Islet precursor cell (in vitro differentiated cells): ENCODE results near the gene LRRC61.
"Not testable (repeated sequence)": the region's sequence is repeated elsewhere in the genome, so short reads cannot be mapped to it uniquely, and the experiment has no call there.

Experiments
- DNase-seq: peaks from one replicate; pipeline ENCODE4 v3.0.0-alpha.2; 2018

Gene LRRC61

GRCh38 chr7:150308575-150308974, 14.6 kb upstream of the LRRC61 start:
- DNase-seq, result no peak

DNA sequence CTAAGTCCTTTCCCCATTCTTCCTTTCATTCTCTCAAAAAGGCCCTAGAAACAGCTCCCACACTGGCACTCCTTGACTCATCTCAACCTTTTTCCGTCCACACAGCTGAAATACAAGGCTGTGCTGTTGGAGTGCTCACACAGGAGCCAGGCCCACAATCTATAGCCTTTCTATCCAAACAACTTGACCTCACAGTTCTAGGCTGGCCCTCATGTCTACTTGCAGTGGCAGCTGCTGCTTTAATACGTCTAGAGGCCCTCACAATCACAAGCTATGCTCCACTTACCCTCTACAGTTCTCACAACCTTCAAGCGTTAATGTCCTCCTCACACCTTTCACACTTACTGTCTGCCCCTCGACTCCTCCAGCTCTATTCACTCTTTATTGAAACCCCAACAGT, 12.0 kb upstream of the LRRC61 start:
- DNase-seq, result no peak

DNA sequence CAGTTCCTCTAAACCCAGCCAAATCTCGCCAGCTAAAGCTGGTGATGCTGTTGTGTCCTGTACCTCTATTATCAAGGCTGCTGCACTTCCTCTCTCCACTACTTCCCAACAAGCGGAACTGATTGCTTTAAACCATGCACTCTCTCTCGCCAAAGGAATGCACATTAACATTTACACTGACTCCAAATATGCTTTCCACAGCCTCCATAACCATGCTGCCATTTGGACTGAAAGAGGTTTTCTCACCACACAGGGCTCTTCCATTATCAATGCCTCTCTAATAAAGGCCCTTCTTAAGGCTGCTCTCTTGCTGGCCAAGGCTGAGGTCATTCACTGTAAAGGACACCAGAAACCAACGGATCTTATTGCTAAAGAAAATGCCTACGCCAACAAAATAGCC, 11.4 kb upstream of the LRRC61 start:
- DNase-seq, result no peak

GRCh38 chr7:150312649-150313366, 10.3 kb upstream of the LRRC61 start:
- not testable (repeated sequence) for DNase-seq

DNA sequence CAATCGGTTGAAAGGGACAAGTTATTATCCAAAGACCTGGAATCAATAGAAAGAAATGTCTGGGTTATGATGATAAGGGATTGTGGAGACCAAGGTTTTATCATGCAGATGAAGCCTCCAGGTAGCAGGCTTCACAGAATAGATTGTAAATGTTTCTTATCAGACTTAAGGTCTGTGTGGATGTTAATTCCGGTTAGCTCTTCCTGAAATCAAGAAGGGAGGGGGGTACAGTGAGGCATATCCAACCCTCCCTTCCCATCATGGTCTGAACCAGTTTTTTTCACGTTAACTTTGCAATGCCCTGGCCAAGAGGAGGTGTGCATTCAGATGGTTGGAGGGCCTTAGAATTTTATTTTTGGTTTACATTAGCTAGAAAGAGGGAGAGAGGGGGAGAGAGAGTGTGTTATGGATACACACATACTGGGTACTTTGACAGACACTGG, 9.8 kb upstream of the LRRC61 start:
- no peak for DNase-seq

GRCh38 chr7:150313870-150314269, 9.3 kb upstream of the LRRC61 start:
- DNase-seq, result no peak

- no peak for DNase-seq
Observed at GRCh38 chr7:150314639-150315239, 8.4 kb upstream of the LRRC61 start.

- not testable (repeated sequence) for DNase-seq
Observed at GRCh38 chr7:150316987-150317386, 6.2 kb upstream of the LRRC61 start.

DNA sequence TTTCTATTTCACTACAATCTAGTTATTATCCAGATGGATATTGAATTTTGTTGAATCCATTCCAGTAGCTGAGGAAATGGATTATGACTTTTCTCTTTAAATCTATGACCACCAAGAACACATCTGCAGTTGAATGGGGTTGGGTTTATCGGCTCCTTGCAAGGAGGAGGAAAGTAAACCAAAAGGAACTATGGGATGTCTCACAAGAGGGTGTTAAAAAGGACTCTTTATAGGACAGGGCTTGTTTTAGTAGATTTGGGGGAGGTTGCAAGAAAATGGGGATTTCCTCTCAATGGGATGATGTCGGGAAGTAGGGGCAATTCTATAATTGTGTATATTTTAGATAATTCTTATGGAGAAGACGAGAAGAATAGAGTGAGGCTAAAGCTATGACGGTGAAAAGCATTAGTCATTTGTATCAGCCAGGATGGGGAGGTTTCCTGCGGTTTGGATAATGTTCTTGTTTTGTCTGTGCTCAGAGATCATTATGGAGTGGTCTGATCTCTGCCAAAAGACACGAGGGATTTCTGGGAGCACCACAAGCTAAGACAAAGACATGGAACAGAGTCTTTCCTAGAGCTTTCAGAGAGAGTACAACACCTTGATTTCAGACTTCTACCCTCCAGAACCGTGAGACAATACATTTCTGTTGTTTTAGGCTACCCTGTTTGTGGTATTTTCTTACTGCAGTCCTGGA, 5.3 kb upstream of the LRRC61 start:
- DNase-seq, result no peak

DNA sequence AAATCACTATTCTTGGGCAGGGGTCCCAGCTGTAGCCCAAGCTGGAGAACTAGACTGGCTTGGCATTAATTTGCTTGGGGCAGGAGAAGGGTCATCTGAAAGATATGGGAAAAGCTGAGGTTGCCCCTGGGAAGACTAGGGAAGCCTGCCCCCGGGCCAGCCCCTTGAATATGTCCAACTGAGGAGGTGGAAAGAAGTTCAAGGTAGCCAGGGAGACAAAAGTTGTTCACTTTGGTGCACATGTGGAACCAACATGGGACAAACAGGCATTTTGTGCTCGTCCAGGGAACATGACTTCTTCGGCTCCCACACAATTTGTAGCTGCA, 1.4 kb upstream of the LRRC61 start:
- no peak for DNase-seq

DNA sequence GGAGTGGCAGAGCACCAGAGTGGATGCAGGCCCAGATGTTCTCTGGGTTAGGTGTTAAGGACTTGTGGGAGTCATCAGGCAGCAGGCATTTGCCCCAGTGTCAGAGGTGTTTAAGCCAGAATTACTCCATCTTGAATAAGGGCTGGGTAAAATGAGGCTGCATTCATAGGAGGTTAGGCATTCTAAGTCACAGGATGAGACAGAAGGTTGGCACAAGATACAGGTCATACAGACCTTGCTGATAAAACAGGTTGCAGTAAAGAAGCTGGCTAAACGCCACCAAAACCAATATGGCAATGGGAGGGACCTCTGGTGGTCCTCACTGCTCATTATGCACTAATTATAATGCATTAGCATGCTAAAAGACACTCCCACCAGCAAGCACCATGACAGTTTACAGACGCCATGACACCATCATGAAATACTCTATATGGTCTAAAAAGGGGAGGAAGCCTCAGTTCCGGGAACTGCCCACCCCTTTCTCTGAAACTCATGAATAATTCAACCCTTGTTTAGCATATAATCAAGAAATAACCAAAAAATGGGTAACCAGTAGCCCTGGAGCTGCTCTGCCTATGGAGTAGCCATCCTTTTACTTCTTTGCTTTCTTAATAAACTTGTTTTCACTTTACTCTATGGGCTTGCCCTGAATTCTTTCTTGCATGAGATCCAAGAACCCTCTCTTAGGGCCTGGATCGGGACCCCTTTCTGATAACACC, 882 bp upstream of the LRRC61 start:
- DNase-seq, result no peak

- DNase-seq, result no peak
Observed at GRCh38 chr7:150323682-150324372, 672 bp downstream of the LRRC61 start.

DNA sequence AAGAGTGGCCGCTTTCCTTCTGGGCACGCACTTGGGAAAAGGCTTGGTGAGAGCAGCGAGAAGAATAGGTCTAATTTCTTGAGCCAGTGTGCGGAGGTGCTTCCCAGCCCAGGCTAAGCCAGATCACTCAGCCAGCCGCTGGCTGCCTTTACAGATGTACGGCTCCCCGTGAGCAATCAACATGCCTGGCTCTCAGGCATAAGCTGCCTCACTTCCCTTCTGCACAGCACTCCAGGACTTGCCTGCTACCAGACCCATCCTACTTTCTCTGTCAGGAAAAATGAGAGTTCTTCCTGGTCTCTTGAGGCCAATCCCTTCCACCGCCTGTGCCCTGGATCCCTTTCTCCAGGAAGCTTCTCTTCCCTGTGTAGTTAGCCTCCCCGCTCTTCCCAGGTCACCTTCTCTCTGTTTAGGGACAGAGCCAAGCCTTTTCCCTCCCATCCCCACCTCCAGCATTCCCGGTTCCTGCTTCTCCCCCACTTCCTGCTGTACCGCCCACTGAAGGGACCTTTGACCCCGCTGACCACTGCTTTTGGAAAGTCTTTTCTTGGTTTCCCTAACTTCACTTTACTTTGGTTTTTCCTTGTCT, 1.3 kb downstream of the LRRC61 start:
- peak; percentile 71 for DNase-seq

GRCh38 chr7:150325110-150325611, 2.0 kb downstream of the LRRC61 start:
- peak; percentile 69 for DNase-seq

DNA sequence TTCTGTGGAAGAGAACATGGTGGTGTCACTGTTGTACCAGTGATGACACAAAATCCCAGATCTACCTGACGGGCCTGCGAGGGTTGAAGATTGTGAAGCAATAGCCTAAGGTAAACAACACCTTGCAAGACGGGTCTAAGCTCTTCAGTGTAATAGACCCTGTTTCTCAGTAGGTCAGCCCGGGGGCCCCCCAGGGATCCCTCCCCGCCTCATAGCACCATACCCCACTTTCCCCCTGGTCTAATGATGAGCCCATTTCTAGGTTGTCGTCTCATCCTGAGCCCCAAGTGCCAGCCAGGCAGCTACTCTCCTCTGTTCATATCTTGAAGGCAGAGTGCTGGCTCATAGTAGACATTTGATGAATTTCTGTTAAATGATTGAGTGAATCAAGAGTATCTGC, 2.7 kb downstream of the LRRC61 start:
- DNase-seq, result peak; percentile 12

DNA sequence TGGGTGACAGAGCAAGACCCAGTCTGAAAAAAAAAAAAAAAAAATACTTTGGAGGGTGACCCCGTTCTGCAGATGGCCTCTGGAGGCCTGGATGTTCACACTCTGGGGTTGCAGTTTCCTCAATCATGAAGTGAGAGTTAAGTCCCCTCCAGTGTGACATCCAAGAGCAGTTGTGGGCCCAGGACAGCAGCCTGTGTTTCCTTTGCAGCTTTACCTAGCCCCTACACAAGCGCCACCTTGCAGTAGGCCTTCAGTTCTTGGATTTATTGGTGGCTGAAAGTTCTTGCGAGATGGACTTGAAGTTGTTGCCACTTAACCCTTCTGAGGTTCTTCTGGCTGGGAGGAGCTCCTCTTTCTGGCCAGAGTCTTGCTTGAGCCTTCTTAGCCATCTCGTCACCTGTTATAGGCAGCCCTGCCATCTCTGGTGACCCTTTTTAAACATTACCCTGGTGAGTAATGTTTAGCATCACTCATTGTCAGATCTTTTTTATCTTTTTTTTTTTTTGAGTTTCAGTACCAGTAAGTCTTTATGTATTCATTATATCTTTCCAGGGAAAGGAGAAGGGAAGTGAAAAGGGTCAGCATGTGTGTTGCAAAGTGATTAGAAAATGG, 3.6 kb downstream of the LRRC61 start:
- peak; percentile 21 for DNase-seq

DNA sequence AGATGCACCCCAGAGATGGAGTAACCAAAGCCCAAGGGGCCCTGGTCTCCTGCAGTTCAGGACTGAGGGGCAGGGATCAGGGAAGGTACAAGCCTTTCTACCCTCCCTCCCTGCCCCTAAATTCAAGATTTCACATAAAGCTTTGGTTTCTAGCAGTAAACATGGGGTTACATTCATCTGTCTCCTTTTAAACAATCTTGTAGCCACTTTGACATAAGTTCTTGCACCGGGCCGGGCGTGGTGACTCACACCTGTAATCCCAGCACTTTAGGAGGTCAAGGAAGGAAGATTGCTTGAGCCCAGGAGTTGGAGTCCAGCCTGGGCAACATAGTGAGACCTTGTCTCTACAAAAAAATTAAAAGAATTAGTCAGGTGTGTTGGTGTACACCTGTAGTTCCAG, 4.2 kb downstream of the LRRC61 start:
- DNase-seq, result peak; percentile 40

DNA sequence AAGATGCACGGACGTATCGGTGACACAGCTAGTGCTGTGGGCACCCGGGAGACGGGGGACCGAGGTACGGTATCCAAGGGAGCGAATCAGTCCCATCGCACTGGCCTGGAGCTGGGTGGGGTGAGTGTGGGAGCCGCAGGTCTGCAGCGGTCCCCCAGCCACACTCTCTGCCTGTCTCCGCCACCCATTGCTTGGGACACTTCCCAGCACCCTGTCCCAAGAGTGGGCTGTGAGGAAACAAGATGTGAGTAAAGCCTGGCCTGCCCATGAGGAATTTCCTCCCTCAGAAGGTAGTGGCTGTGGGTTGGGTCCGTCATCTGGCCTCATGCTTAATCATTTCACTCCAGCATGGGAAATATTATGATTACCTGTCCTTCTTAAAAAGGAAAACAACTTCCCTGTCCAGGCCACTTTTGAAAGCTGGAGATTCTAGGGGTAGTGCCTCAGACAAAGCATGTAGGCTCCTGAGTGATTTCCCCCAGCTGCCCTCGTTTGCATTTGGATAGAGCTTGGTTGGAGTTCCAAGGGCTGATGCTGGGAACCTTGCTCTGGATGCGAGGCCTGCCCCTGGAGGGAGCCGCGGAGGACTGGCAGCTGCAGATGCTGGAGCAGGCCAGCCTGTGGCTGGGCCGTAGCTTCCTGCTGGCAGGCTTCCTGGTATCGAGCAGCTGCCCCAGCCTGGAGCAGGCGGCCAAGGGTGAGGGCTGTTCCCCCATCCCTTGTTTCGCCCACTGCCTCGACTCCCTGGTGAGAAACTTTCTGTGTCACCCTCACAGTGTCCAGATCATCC, 6.4 kb downstream of the LRRC61 start:
- DNase-seq, result no peak

GRCh38 chr7:150330211-150330885, 7.2 kb downstream of the LRRC61 start:
- no peak for DNase-seq

DNA sequence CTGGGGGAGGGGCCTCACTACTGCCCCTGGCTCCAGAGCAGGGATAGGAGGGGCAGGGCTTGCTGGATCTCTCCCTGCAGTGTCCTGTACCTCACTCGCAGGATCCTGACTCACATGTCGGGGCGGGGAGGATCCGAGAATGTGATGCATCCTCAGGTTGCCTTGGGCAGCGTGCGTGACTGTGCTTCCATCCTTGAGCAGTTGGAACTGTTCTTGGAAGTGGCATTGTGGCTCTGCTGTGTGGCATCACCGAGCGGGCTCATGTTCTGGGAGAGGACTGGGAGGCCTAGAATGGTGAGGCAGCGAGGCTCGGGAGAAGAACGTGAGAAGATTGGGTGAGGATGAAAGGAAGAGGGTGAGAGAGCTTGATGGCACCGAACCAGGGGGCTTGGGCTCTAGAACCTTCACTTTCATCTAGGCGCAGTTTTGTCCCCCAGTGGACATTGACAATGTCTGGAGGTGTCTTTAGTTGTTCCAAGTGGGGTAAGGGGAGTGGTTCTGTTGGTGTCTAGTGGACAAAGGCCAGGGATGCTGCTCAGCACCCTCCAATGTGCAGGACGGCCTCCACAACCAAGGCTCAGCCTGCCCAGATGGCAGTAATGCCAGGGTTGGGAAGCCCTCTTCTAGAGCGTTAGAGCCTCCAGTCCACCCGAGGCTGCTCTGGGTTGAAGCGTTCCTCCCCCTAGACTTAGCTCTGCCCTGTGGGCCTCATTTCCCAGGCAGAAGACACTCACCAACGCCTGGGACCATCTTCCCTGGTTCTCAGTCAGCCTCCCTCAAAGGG, 9.9 kb downstream of the LRRC61 start:
- DNase-seq, result peak; percentile 64
